ENCODE measurements around the gene CHM.

DNA sequence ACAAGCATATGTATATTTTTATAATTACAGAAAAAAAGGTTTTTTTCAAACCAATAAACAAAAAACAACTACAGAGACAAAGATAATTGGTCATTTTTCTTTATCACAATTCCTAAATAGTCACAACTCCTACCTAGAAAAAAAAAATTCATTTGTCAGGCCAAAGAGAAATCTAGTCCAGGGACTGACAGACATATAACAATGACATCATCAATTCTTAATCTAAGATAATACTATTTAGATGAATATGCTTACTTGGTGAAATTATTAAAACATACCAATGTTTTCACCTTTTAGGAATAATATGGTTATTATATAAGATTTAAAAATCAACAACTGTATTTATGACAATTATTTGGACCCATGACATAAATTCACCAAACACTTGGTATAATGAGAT lies 48.4 kb downstream of the CHM start:
- TF ChIP-seq POLR2A (IDR thresholded peaks at IDR 0.05; ENCODE audit: low read depth, low read length), result no peak
- no peak for TF ChIP-seq POLR2AphosphoS5 (IDR thresholded peaks at IDR 0.05; ENCODE audit: low read depth, low read length)
- no peak for TF ChIP-seq TAF1 (IDR thresholded peaks at IDR 0.05; ENCODE audit: borderline replicate concordance, low read depth, low read length)
